GM12891 (cell line): ENCODE measurements around the gene MTMR12.

Experiments used
- DNase-seq: peaks from one replicate; pipeline ENCODE4 v3.0.0; 2011; ENCODE audit warnings: low spot score; ENCODE audit not compliant: insufficient read length
- FAIRE-seq: peaks from 2 replicates; lab custom pipeline; 2011; peaks lifted over from hg19 to GRCh38; lab: Jason Lieb, UNC
- PAX5 ChIP-seq: IDR thresholded peaks from 2 replicates; pipeline ENCODE4 v1.6.1; 2011; ENCODE audit warnings: low read length, moderate library complexity, mild to moderate bottlenecking; ENCODE audit not compliant: insufficient read depth, severe bottlenecking
- POLR2A ChIP-seq: IDR thresholded peaks from 2 replicates; pipeline ENCODE4 v1.6.1; 2011; ENCODE audit warnings: low read depth, low read length, control low read depth
- POLR2AphosphoS5 ChIP-seq: IDR thresholded peaks from 2 replicates; pipeline ENCODE4 v1.6.1; 2011; ENCODE audit warnings: low read depth, low read length, control low read depth
- POU2F2 ChIP-seq: IDR thresholded peaks from 2 replicates; pipeline ENCODE4 v1.6.1; 2011; ENCODE audit warnings: low read depth, mild to moderate bottlenecking, control low read depth, low read length, moderate library complexity
- SPI1 ChIP-seq: IDR thresholded peaks from 2 replicates; pipeline ENCODE4 v1.6.1; 2011; ENCODE audit warnings: low read depth, low read length, control low read depth
- TAF1 ChIP-seq: IDR thresholded peaks from 2 replicates; pipeline ENCODE4 v1.6.1; 2011; ENCODE audit warnings: low read depth, low read length, control low read depth

MTMR12 gene

DNA sequence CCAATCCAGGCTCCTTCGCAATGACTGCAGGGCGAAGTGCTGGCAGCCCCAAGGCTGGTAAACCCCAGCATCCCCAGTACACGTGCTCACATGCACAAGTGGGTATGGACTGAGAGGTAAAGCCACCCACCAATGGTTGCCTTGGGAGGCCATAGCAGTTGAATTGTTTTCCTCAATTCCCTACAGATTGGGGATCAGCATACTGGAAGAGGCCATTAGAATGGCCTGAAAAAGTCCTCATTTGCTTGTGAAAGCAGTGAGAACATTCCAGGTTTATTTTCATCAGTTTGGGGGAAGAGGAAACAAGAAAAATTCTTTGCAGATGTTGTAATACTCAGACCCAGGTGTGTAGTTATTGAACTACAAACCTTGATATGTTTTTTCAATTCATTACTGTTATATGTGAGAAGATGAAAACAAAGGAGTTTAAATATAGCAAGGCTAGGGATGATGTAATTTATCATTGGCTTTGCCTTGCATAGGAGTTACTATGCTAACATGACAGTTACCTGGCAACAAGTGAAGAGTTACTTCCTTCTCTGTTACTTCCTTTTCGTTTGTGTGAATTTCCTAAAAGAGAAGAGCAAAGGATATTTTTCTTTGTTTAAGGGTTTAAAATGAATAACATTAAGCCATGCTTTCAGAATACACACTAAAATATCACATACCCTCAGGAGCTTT is 36.4 kb downstream of the MTMR12 start:
- TF ChIP-seq SPI1: no peak
- no peak for TF ChIP-seq PAX5
- TF ChIP-seq TAF1: no peak
- TF ChIP-seq POLR2AphosphoS5: no peak
- TF ChIP-seq POLR2A: no peak
- TF ChIP-seq POU2F2: no peak
- DNase-seq: no peak
- no peak for FAIRE-seq

DNA sequence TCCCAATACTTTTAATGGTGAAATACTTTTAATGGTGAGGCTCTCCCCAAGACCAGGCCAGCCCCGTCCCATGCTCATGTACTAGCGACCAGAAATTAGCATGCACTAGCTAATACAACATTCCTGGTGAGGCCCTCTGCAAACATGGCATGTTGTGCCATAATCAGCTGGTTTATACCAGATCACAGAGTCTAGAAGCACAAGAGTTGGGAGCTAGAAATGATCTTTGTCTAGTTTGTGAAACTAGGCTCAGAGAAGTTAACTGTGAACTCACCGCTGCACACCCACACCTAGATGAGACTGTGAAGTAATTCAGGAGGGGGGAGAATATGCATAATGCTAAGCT is 37.4 kb downstream of the MTMR12 start:
- FAIRE-seq (no peak), DNase-seq (no peak)
- no peak for TF ChIP-seq POLR2AphosphoS5
- TF ChIP-seq PAX5: no peak
- TF ChIP-seq POU2F2: 0 out of 2 replicates have a peak, but pooled peaks have one; percentile 41

DNA sequence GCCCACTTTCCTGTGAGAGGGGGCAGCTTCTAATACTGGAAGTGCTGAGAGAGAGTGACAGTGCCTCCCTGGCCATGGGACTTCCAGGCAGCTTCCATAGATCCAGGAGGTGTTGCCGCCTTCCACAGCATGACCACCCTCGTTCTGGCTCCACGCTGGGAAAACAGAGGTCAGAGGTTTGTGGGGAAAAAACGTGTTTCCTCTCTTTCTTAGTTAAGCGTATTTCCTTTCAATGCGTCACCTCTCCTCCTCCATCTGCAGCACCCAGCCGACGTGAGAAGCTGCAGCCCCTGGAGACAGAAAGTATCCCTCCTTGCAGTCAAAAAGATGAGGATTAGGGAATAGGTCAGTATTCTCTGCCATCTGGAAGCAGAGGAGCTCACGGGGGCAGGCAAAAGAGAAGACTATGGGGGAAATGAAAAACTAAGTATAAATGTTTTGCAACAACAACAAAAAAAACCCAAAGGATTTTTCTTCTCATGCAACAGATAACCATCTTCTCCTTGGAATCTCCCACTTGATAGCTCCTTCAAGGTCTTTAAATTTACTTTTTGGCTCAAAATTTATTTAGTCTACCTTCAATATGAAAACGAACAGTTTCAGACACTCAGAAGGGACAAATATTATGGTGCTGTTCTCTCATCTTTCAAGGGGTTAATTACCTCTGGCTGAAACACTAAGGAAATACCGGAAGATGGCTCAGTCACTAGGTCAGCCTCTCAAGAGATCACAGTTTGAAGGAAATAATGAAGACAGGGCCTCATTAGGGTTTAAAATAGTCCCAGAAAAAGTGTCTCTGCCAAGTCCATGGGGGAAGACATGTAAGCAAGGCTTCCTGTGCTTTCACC is 38.0 kb downstream of the MTMR12 start:
- FAIRE-seq (no peak), DNase-seq (no peak)

DNA sequence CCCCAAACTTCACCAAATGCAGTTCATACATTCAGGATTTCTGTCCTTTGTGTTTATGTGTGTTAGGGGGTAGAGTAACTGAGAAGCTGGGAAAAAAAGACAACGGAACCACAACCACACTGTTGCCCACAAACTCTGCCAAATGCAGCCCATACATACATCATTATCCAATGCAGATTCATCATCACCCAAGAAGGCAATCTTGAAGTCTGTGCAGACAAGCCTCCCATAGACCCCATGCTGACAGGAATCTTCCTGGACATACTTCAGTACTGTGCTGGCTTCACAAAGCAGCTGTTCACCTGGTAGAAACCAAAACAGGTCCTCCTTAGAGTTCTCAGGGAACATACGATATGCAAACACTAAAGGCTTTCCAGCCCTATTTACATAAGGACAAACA is 38.9 kb downstream of the MTMR12 start:
- no peak for FAIRE-seq
- no peak for DNase-seq
- no peak for TF ChIP-seq TAF1
- no peak for TF ChIP-seq POLR2A
- no peak for TF ChIP-seq POU2F2
- TF ChIP-seq SPI1: no peak
- TF ChIP-seq POLR2AphosphoS5: no peak
- no peak for TF ChIP-seq PAX5

More for the DNA sequence above, 38.0 kb downstream of the MTMR12 start:
- TF ChIP-seq TAF1 (no peak), POU2F2 (no peak), SPI1 (no peak), POLR2A (no peak), PAX5 (no peak), POLR2AphosphoS5 (no peak)

DNA sequence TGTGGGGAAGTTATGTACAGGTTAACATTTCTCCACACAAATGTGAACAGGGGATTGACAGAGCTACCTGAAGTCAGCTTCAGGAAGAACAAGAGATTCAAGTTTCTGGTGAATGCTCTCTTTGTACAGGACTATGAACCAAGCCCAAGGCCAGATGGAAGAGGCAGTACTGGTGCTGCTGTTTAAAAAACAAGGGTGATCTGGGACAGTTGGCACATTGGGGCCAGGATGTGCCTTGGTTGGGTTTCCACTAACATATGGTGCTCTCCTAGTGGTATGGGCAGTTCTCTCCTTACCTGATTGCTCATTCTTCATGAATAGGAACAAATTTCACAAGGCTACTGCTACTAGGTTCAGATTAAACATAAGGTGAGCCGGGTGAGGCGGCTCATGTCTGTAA is 40.0 kb downstream of the MTMR12 start:
- no peak for TF ChIP-seq POLR2A
- no peak for TF ChIP-seq SPI1
- TF ChIP-seq POU2F2: no peak
- TF ChIP-seq PAX5: no peak
- no peak for TF ChIP-seq POLR2AphosphoS5
- TF ChIP-seq TAF1: no peak
- DNase-seq: no peak
- FAIRE-seq: no peak

DNA sequence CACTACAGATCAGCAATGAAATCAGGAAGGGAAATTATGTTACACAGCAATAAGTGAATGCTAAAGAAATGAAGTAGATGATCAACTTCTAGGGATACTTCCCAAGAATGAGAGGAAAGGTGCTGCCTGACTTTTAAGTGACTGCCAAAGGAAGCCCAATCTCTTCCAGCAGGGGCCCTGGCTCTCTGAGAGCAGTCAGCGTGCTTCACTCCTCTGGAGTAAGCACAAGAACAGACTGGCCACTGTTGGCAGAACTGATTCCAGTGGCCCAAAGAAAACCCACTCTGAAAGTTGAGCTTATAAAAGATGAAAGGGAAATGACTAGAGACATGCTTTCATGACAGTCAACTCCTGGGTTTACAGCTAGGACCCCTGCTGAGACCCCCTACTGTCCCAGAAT is 41.8 kb downstream of the MTMR12 start:
- FAIRE-seq (no peak), DNase-seq (no peak)
- TF ChIP-seq SPI1 (no peak), POU2F2 (no peak), PAX5 (no peak), POLR2A (no peak), POLR2AphosphoS5 (no peak), TAF1 (no peak)

DNA sequence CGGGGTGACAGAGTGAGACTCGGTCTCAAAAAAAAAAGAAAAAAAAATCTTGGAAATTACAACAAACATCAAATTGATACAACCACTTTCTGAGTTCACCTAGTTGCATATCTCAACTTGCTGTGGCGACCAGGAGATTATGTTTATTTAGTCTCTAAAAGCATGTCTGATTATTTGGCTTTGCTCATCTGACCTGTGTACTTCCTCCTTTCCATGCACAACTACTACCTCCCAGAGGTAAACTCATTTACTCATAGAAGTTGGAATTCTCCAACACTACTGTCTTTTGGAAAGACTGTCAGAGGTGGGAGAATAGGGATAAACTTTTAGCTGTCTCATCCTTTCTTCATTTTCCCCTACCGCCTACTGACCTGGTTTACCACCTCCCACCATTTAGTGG is 42.6 kb downstream of the MTMR12 start:
- TF ChIP-seq POLR2A: no peak
- no peak for TF ChIP-seq PAX5
- no peak for TF ChIP-seq TAF1
- no peak for TF ChIP-seq POLR2AphosphoS5
- no peak for TF ChIP-seq SPI1
- no peak for TF ChIP-seq POU2F2
- DNase-seq: no peak

DNA sequence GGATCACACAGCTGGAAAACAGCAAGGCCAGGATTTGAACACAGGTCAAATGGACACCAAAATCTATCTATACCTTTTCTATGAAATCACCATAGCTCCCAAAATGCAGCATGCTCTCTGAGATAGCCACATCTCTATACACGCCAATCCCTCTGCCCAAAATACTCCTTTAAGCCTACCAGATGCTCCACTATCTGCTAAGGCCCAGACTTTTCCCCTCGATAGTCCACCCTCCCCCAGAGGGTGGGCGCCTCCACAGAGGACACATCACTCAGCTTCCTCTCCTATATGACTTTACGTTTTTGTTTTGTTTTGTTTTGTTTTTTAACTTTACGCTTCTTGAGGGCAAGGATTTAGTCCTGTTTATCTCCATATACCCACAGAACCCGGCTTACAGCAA is 46.8 kb downstream of the MTMR12 start:
- TF ChIP-seq TAF1: no peak
- TF ChIP-seq POU2F2: no peak
- TF ChIP-seq SPI1: no peak
- TF ChIP-seq POLR2A: no peak
- no peak for TF ChIP-seq PAX5
- TF ChIP-seq POLR2AphosphoS5: no peak
- no peak for DNase-seq
- FAIRE-seq: no peak

More for the DNA sequence above, 42.6 kb downstream of the MTMR12 start:
- no peak for FAIRE-seq

DNA sequence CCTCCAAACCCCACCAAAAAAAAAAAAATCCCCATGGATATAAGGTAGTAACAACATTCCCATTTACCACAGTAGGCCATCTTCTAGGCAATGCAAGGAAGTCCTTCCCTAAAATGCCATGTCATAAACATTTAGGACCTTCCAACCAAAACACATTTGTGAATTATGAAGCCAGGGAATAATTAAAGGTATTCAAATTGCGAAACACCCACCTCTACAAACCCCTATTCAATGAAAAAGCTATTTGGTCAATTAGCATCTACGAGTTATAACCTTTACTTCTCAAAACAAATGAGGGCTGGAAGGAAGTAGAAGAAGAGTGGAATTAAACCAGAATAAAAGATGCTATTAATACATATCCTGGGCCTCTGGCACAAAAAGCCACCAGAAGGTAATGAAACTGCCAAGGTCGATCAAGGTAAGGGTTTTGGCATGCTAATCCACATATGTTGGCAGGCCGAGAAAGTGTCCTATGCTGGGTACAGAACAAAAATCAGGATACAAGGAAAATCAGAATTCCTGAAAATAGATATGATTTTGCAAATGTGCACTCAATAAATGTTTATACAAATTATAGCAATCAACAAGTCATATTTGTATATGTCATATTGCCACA is 47.7 kb downstream of the MTMR12 start:
- no peak for TF ChIP-seq POU2F2
- TF ChIP-seq TAF1: no peak
- TF ChIP-seq POLR2AphosphoS5: no peak
- TF ChIP-seq SPI1: no peak
- no peak for TF ChIP-seq PAX5
- no peak for TF ChIP-seq POLR2A
- FAIRE-seq: no peak
- DNase-seq: no peak
